WTC11 (cell line): ENCODE data around the gene GIMAP2. TPM values are rescaled to one million over a fixed set of nuclear protein-coding genes. Genes with fewer than 3 reads are reported as not detected.

ENCODE experiments used
- ATAC-seq: fragments of 200-7000 bp; cut with Tn5 transposase; 2 replicates; pipeline ENCODE4 v1.10.0; 2021; ENCODE audit warnings: mild to moderate bottlenecking, moderate library complexity
- CTCF ChIA-PET: fragments of 300-600 bp; sonication (Branson Sonifier 250); formaldehyde crosslinking; loops from one replicate; lab custom pipeline; 2021; ENCODE audit warnings: antibody characterized with exemption; lab: Charles Lee
- POLR2A ChIA-PET: fragments of 350-600 bp; sonication (Branson Sonifier 250); formaldehyde crosslinking; loops from one replicate; lab custom pipeline; 2021; ENCODE audit warnings: antibody characterized with exemption; lab: Charles Lee
- DNase-seq: peaks from one replicate; pipeline ENCODE4 v3.0.0; 2021; ENCODE audit warnings: low spot score
- H3K27ac Mint-ChIP-seq: 2 replicates; pipeline ENCODE4 v1.8.0; 2021; ENCODE audit warnings: mixed read lengths
- H3K27me3 Mint-ChIP-seq: 2 replicates; pipeline ENCODE4 v1.8.0; 2021; ENCODE audit warnings: low read depth, mild to moderate bottlenecking, moderate library complexity, mixed read lengths
- H3K36me3 Mint-ChIP-seq: 2 replicates; pipeline ENCODE4 v1.8.0; 2021; ENCODE audit warnings: mixed read lengths
- H3K4me1 Mint-ChIP-seq: 2 replicates; pipeline ENCODE4 v1.8.0; 2022; ENCODE audit warnings: mixed read lengths
- H3K4me3 Mint-ChIP-seq: 2 replicates; pipeline ENCODE4 v1.8.0; 2021; ENCODE audit warnings: mild to moderate bottlenecking, moderate library complexity, mixed read lengths
- H3K9me3 Mint-ChIP-seq: 2 replicates; pipeline ENCODE4 v1.8.0; 2021; ENCODE audit warnings: mixed read lengths
- E2F5 ChIP-seq: sonication (generic); formaldehyde crosslinking; IDR thresholded peaks from 2 replicates; pipeline ENCODE4 v1.8.1; 2022; ENCODE audit warnings: mild to moderate bottlenecking, moderate library complexity, missing genetic modification reagents
- EMX1 ChIP-seq: fragments of 250-450 bp; sonication (Bioruptor Pico); IDR thresholded peaks from 2 replicates; pipeline ENCODE4 v1.8.0; 2021; ENCODE audit warnings: mild to moderate bottlenecking
- ESRRA ChIP-seq: sonication (generic); formaldehyde crosslinking; IDR thresholded peaks from 2 replicates; pipeline ENCODE4 v1.8.1; 2022; ENCODE audit warnings: mild to moderate bottlenecking, missing genetic modification reagents, borderline replicate concordance
- FOXJ3 ChIP-seq: sonication (generic); formaldehyde crosslinking; IDR thresholded peaks from 2 replicates; pipeline ENCODE4 v1.9.0; 2021; ENCODE audit warnings: missing genetic modification reagents, mild to moderate bottlenecking, borderline replicate concordance
- HMGA2 ChIP-seq: fragments of 250-450 bp; sonication (Bioruptor Pico); IDR thresholded peaks from 2 replicates; pipeline ENCODE4 v1.4.0; 2021; ENCODE audit warnings: mild to moderate bottlenecking, moderate library complexity
- IRF1 ChIP-seq: sonication (generic); formaldehyde crosslinking; IDR thresholded peaks from 2 replicates; pipeline ENCODE4 v1.8.0; 2023; ENCODE audit warnings: missing genetic modification reagents
- MYBL2 ChIP-seq: sonication (generic); formaldehyde crosslinking; IDR thresholded peaks from 2 replicates; pipeline ENCODE4 v1.8.1; 2023; ENCODE audit warnings: mild to moderate bottlenecking, moderate library complexity, missing genetic modification reagents
- OVOL2 ChIP-seq: fragments of 250-450 bp; sonication (Bioruptor Pico); IDR thresholded peaks from 2 replicates; pipeline ENCODE4 v1.9.0; 2021; ENCODE audit warnings: mild to moderate bottlenecking, borderline replicate concordance
- SMAD3 ChIP-seq: sonication (generic); formaldehyde crosslinking; IDR thresholded peaks from 2 replicates; pipeline ENCODE4 v1.8.0; 2022; ENCODE audit warnings: missing genetic modification reagents, mild to moderate bottlenecking, borderline replicate concordance
- TEAD4 ChIP-seq: sonication (generic); formaldehyde crosslinking; IDR thresholded peaks from 2 replicates; pipeline ENCODE4 v1.8.0; 2022; ENCODE audit warnings: mild to moderate bottlenecking, missing genetic modification reagents
- ZBTB21 ChIP-seq: sonication (generic); formaldehyde crosslinking; IDR thresholded peaks from 2 replicates; pipeline ENCODE4 v1.8.1; 2023; ENCODE audit warnings: mild to moderate bottlenecking, missing genetic modification reagents, borderline replicate concordance
- ZNF138 ChIP-seq: sonication (generic); formaldehyde crosslinking; conservative IDR thresholded peaks from 2 replicates; pipeline ENCODE4 v1.8.1; 2022; ENCODE audit warnings: mild to moderate bottlenecking, moderate library complexity, missing genetic modification reagents
- ZNF232 ChIP-seq: sonication (generic); formaldehyde crosslinking; IDR thresholded peaks from 2 replicates; pipeline ENCODE4 v1.8.0; 2022; ENCODE audit warnings: mild to moderate bottlenecking, missing genetic modification reagents
- ZNF281 ChIP-seq: sonication (generic); formaldehyde crosslinking; IDR thresholded peaks from 2 replicates; pipeline ENCODE4 v1.8.0; 2023; ENCODE audit warnings: mild to moderate bottlenecking, missing genetic modification reagents
- ZNF416 ChIP-seq: fragments of 250-450 bp; sonication (Bioruptor Pico); IDR thresholded peaks from 2 replicates; pipeline ENCODE4 v1.9.0; 2021; ENCODE audit warnings: mild to moderate bottlenecking, inconsistent platforms
- ZNF671 ChIP-seq: fragments of 250-450 bp; sonication (Bioruptor Pico); IDR thresholded peaks from 2 replicates; pipeline ENCODE4 v1.8.0; 2021; ENCODE audit warnings: mild to moderate bottlenecking
- ZSCAN18 ChIP-seq: fragments of 250-450 bp; sonication (Bioruptor Pico); IDR thresholded peaks from 2 replicates; pipeline ENCODE4 v2.1.2; 2022; ENCODE audit warnings: mild to moderate bottlenecking, moderate library complexity
- total RNA-seq: library from RNA; stranded (reverse); gene quantifications from 3 replicates; pipeline ENCODE4 v1.2.3, GENCODE V29; 2021
- TF ChIP-seq, protein P1 (sequence below): sonication (generic); formaldehyde crosslinking; IDR thresholded peaks from 2 replicates; pipeline ENCODE4 v1.8.1; 2023; ENCODE audit warnings: mild to moderate bottlenecking, missing genetic modification reagents
- TF ChIP-seq, protein P2 (sequence below): sonication (generic); formaldehyde crosslinking; IDR thresholded peaks from 2 replicates; pipeline ENCODE4 v1.8.1; 2023; ENCODE audit warnings: mild to moderate bottlenecking, moderate library complexity, missing genetic modification reagents

The GIMAP2 gene
- total RNA-seq, 1 experiment from 2014 or later = 0.15 TPM

GRCh38 chr7:150728011-150728410 is 42.5 kb downstream of the GIMAP2 start (continued):
- TF ChIP-seq ZSCAN18 (CRISPR knock-in tag) (no peak), ZNF416 (CRISPR knock-in tag) (no peak), ZNF232 (CRISPR knock-in tag) (no peak), MYBL2 (no peak)
- TF ChIP-seq, protein P1, sequence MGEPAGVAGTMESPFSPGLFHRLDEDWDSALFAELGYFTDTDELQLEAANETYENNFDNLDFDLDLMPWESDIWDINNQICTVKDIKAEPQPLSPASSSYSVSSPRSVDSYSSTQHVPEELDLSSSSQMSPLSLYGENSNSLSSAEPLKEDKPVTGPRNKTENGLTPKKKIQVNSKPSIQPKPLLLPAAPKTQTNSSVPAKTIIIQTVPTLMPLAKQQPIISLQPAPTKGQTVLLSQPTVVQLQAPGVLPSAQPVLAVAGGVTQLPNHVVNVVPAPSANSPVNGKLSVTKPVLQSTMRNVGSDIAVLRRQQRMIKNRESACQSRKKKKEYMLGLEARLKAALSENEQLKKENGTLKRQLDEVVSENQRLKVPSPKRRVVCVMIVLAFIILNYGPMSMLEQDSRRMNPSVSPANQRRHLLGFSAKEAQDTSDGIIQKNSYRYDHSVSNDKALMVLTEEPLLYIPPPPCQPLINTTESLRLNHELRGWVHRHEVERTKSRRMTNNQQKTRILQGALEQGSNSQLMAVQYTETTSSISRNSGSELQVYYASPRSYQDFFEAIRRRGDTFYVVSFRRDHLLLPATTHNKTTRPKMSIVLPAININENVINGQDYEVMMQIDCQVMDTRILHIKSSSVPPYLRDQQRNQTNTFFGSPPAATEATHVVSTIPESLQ (CRISPR knock-in tag) = no peak

DNA sequence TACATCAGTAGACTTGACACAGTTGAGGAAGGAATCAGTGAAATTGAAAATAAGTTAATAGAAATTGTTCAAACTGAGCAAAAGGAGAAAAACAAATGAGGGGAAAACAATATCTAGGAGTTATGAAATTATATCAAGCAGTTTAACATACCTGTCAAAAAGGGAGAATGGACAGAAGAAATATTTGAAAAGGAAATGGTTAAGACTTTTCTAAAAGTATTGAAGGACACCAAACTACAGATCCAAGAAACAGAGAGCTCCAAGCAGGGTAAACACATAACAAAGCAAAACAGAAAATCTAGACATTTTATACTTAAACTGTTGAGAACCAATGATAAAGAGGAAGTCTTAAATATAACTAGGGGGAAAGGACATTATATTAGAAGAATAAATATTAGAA is 43.1 kb downstream of the GIMAP2 start:
- no peak for TF ChIP-seq E2F5 (CRISPR knock-in tag)
- TF ChIP-seq IRF1 = no peak
- ATAC-seq (no peak), DNase-seq (no peak)
- Mint-ChIP-seq H3K36me3 (no peaks in the 10 kb centered on the region), H3K4me3 (no peak overlapping the region), H3K9me3 (peaks cover 15% of the 10 kb centered on the region), H3K27ac (no peak overlapping the region), H3K27me3 (peaks cover 100% of the 10 kb centered on the region), H3K4me1 (no peaks in the 10 kb centered on the region)
- POLR2A ChIA-PET = no interaction called here
- CTCF ChIA-PET = no interaction called here

- CTCF ChIA-PET = no interaction called here
- no peaks in the 10 kb centered on the region for H3K36me3 Mint-ChIP-seq
- H3K27me3 Mint-ChIP-seq = peaks cover 100% of the 10 kb centered on the region
Measured at GRCh38 chr7:150731916-150732315, 46.4 kb downstream of the GIMAP2 start.

More at GRCh38 chr7:150731916-150732315, 46.4 kb downstream of the GIMAP2 start:
- DNase-seq = no peak
- no peak for TF ChIP-seq ZNF138
- no peak for TF ChIP-seq ZBTB21 (CRISPR knock-in tag)
- no peak for TF ChIP-seq TEAD4 (CRISPR knock-in tag)
- TF ChIP-seq SMAD3 (CRISPR knock-in tag) = no peak
- TF ChIP-seq, protein P2, sequence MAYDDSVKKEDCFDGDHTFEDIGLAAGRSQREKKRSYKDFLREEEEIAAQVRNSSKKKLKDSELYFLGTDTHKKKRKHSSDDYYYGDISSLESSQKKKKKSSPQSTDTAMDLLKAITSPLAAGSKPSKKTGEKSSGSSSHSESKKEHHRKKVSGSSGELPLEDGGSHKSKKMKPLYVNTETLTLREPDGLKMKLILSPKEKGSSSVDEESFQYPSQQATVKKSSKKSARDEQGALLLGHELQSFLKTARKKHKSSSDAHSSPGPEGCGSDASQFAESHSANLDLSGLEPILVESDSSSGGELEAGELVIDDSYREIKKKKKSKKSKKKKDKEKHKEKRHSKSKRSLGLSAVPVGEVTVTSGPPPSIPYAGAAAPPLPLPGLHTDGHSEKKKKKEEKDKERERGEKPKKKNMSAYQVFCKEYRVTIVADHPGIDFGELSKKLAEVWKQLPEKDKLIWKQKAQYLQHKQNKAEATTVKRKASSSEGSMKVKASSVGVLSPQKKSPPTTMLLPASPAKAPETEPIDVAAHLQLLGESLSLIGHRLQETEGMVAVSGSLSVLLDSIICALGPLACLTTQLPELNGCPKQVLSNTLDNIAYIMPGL (CRISPR knock-in tag) = no peak
- TF ChIP-seq ZNF671 (CRISPR knock-in tag) = no peak
- TF ChIP-seq OVOL2 (CRISPR knock-in tag) = no peak
- no peak for TF ChIP-seq EMX1
- no peak for TF ChIP-seq HMGA2 (CRISPR knock-in tag)
- TF ChIP-seq FOXJ3 (CRISPR knock-in tag) = no peak
- no peak for TF ChIP-seq ZNF281 (CRISPR knock-in tag)
- TF ChIP-seq ESRRA = no peak
- peaks cover 12% of the 10 kb centered on the region for H3K9me3 Mint-ChIP-seq
- POLR2A ChIA-PET = no interaction called here
- no peak overlapping the region for H3K4me3 Mint-ChIP-seq
- peaks cover 5% of the 10 kb centered on the region; the same call in 1 of the 2 replicates for H3K4me1 Mint-ChIP-seq
- no peak overlapping the region for H3K27ac Mint-ChIP-seq
- ATAC-seq = no peak
